B cell (primary cell): ENCODE results near the gene FASTK. TPM values are rescaled to one million over a fixed set of nuclear protein-coding genes. Genes with fewer than 3 reads are reported as not detected.

Experiments
- ATAC-seq: fragments of 200-7000 bp; cut with Tn5 transposase; one replicate; pipeline ENCODE4 v1.10.0; 2021; ENCODE audit warnings: low read depth, mild to moderate bottlenecking, moderate number of reproducible peaks, moderate library complexity
- CTCF ChIA-PET: fragments of 350-600 bp; sonication (Branson Sonifier 250); formaldehyde crosslinking; loops from one replicate; lab custom pipeline; 2021; ENCODE audit warnings: antibody characterized with exemption, inconsistent platforms; lab: Charles Lee
- POLR2A ChIA-PET: fragments of 350-600 bp; sonication (Branson Sonifier 250); formaldehyde crosslinking; loops from one replicate; lab custom pipeline; 2021; ENCODE audit warnings: antibody characterized with exemption; lab: Charles Lee
- DNase-seq: peaks from one replicate; pipeline ENCODE4 v3.0.0; 2013
- H2AFZ ChIP-seq: 2 replicates; pipeline ENCODE4 v1.6.1; 2012; ENCODE audit warnings: mild to moderate bottlenecking, low read depth, low read length; ENCODE audit not compliant: insufficient read depth, poor library complexity, severe bottlenecking
- H3K27ac ChIP-seq, 2 donors: 1 replicate in 1 of 2; 2 replicates in 1 of 2; pipeline ENCODE4 v1.5.1; 2012 to 2013; ENCODE audit warnings: low read length in 2 of 2, mild to moderate bottlenecking in 2 of 2, moderate library complexity in 1 of 2
- H3K27me3 ChIP-seq, 4 experiments: fragments of 200-600 bp in 1 of 4; sonication (generic) in 1 of 4; replicated peaks in 1 of 4; 1 replicate in 2 of 4; 2 replicates in 2 of 4; pipeline versions ENCODE4 v1.6.1 to v1.7.0; 2013 to 2016; ENCODE audit warnings: low read length in 3 of 4, mild to moderate bottlenecking in 2 of 4, mixed read lengths in 1 of 4, moderate library complexity in 1 of 4; ENCODE audit not compliant: insufficient read depth in 4 of 4, control insufficient read depth in 3 of 4; ENCODE audit errors: control extremely low read depth in 1 of 4
- H3K36me3 ChIP-seq, 2 experiments: replicated peaks in 1 of 2; 1 replicate in 1 of 2; 2 replicates in 1 of 2; pipeline versions ENCODE4 v1.6.1 to v1.7.1; 2013; ENCODE audit warnings: low read length in 1 of 2; ENCODE audit not compliant: insufficient read depth in 2 of 2, control insufficient read depth in 1 of 2; ENCODE audit errors: control extremely low read depth in 1 of 2, extremely low read depth in 1 of 2
- H3K4me1 ChIP-seq, 2 donors: fragments of 200-600 bp in 1 of 2; sonication (generic) in 1 of 2; 1 replicate in 1 of 2; 2 replicates in 1 of 2; pipeline versions ENCODE4 v1.5.1 to v1.6.1; 2013 to 2017; ENCODE audit warnings: low read length in 2 of 2; ENCODE audit not compliant: control insufficient read depth in 2 of 2, insufficient read depth in 2 of 2
- H3K4me2 ChIP-seq: replicated peaks from 2 replicates; pipeline ENCODE3; 2012; ENCODE audit warnings: mild to moderate bottlenecking, low read depth, low read length; ENCODE audit not compliant: poor library complexity, severe bottlenecking
- H3K4me3 ChIP-seq, 5 experiments: fragments of 200-600 bp in 1 of 5; sonication (generic) in 1 of 5; 1 replicate in 3 of 5; 2 replicates in 2 of 5; pipeline versions ENCODE4 v1.5.1 to v1.7.0; 2011 to 2016; ENCODE audit warnings: low read length in 4 of 5, mild to moderate bottlenecking in 4 of 5, low read depth in 2 of 5, control low read depth in 1 of 5, moderate library complexity in 1 of 5; ENCODE audit not compliant: insufficient read depth in 1 of 5; ENCODE audit errors: control extremely low read depth in 1 of 5, extremely low read depth in 1 of 5
- H3K79me2 ChIP-seq: fragments of 200-600 bp; sonication (generic); one replicate; pipeline ENCODE4 v1.6.0; 2016; ENCODE audit warnings: low read length; ENCODE audit not compliant: control insufficient read depth, insufficient read depth
- H3K9ac ChIP-seq: fragments of 200-600 bp; sonication (generic); 2 replicates; pipeline ENCODE4 v1.6.1; 2017; ENCODE audit warnings: mild to moderate bottlenecking, low read length, moderate library complexity
- H3K9me3 ChIP-seq, 3 donors: one replicate each; pipeline versions ENCODE4 v1.6.1 to v1.7.1; 2013; ENCODE audit warnings: low read length in 2 of 3; ENCODE audit not compliant: control insufficient read depth in 2 of 3, insufficient read depth in 1 of 3; ENCODE audit errors: control extremely low read depth in 1 of 3
- H4K20me1 ChIP-seq: 2 replicates; pipeline ENCODE4 v1.6.0; 2012; ENCODE audit warnings: mild to moderate bottlenecking, low read length; ENCODE audit not compliant: insufficient read depth, control insufficient read depth, poor library complexity, severe bottlenecking
- H3K27ac Mint-ChIP-seq: one replicate; pipeline ENCODE4 v1.8.0; 2021; ENCODE audit warnings: mixed read lengths
- H3K27me3 Mint-ChIP-seq: one replicate; pipeline ENCODE4 v1.8.0; 2021; ENCODE audit warnings: mixed read lengths
- H3K4me1 Mint-ChIP-seq: one replicate; pipeline ENCODE4 v1.8.0; 2021; ENCODE audit warnings: mixed read lengths
- H3K4me3 Mint-ChIP-seq: one replicate; pipeline ENCODE4 v1.8.0; 2021; ENCODE audit warnings: mixed read lengths
- H3K9me3 Mint-ChIP-seq: one replicate; pipeline ENCODE4 v1.8.0; 2022; ENCODE audit warnings: mixed read lengths; ENCODE audit not compliant: insufficient read depth
- CTCF ChIP-seq: fragments of 200-600 bp; IDR thresholded peaks from one replicate; pipeline ENCODE4 v1.8.0; 2022; ENCODE audit warnings: antibody characterized with exemption, mild to moderate bottlenecking
- EZH2 ChIP-seq: IDR thresholded peaks from 2 replicates; pipeline ENCODE4 v1.6.1; 2012; ENCODE audit warnings: borderline replicate concordance, low read depth, mild to moderate bottlenecking, moderate library complexity, low read length; ENCODE audit not compliant: insufficient read depth, poor library complexity, severe bottlenecking
- WGBS: methylation state at CpG from one replicate; pipeline ENCODE4 v1.1.5; 2013; ENCODE audit warnings: missing lambda C conversion rate; ENCODE audit not compliant: insufficient coverage; 5-methylcytosine and 5-hydroxymethylcytosine counted together
- intact Hi-C: fragments of 100-400 bp; cut with micrococcal nuclease; formaldehyde crosslinking; loops from one replicate; pipeline ENCODE4 v1.10.0; 2022
- polyA plus RNA-seq: library from polyadenylated mRNA; depleted of rRNA; stranded (reverse); fragments of >200 nt; gene quantifications from 2 replicates; pipeline ENCODE4 v1.2.3, GENCODE V29; 2012
- total RNA-seq, 2 donors: library from RNA; stranded (reverse); fragments of 120-200 nt in 1 of 2; gene quantifications; 1 replicate in 1 of 2; 2 replicates in 1 of 2; pipeline versions ENCODE4 v1.2.3 to v1.2.4, GENCODE V29; 2013 to 2022

Gene FASTK
- total and polyA plus RNA-seq, 2 donors (not counting 1 experiment from before 2014, with no cell fraction given): 120 to 258 TPM

DNA sequence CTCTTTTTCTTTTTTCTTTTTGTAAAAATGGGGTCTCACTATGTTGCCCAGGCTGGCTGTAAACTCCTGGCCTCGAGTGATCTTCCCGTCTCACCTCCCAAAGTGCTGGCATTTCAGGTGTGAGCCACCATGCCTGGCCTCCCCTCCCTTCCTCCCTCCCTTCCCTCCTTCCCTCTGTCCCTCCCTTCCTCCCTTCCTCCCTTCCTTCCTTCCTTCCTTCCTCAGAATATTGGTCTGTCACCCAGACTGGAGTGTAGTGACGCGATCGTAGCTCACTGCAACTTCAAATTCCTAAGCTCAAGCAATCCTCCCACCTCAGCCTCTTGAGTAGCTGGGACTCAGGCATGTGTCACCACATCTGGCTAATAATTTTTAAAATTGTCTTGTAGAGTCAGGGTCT lies 14.1 kb upstream of the FASTK start:
- 100% methylated on average over 1 of the region's 5 CpGs for WGBS
- no peak for ATAC-seq
- Histone ChIP-seq H4K20me1 (no peaks in the 10 kb centered on the region), H3K79me2 (no peaks in the 10 kb centered on the region), H2AFZ (no peak overlapping the region), H3K4me3 (no peak overlapping the region), H3K9me3 (no peaks in the 10 kb centered on the region), H3K27me3 (peaks cover 0 to 6% (median 1%) of the 10 kb centered on the region in 4 experiments), H3K4me2 (no peak overlapping the region), H3K27ac (no peak overlapping the region), H3K4me1 (no peaks in the 10 kb centered on the region), H3K9ac (no peak overlapping the region), H3K36me3 (no peaks in the 10 kb centered on the region)
- H3K4me3 Mint-ChIP-seq: no peak overlapping the region
- peaks cover 9% of the 10 kb centered on the region for H3K27me3 Mint-ChIP-seq
- POLR2A ChIA-PET: no interaction called here
- intact Hi-C loops: no loop called here
- no peaks in the 10 kb centered on the region for H3K4me1 Mint-ChIP-seq
- H3K9me3 Mint-ChIP-seq: no peaks in the 10 kb centered on the region
- TF ChIP-seq EZH2: no peak
- no peak for TF ChIP-seq CTCF
- H3K27ac Mint-ChIP-seq: no peak overlapping the region
- CTCF ChIA-PET: no interaction called here
- DNase-seq: no peak

DNA sequence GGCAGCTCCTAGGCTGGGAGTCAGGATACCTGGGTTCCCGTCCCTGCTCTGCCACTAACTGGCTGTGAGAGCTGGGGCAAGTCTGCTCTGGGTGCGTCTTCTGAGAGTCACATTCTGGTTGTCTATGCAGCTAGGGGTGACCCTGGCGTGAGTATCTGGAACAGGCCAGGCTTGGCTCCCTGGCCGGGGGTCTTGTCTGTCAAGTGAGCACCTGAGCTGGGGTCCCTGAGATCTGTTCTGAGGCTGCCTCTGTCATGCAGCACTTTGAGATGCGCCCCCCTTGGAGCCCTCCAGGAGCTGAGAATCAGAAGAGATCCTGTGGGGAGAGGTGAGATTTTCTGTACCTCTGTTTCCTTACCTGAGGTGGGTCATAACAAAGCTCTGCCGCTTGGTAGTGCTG lies 13.1 kb upstream of the FASTK start:
- Histone ChIP-seq H3K4me2 (no peak overlapping the region), H3K9me3 (no peaks in the 10 kb centered on the region), H3K4me1 (peaks cover 5 to 6% of the 10 kb centered on the region in 2 donors), H3K9ac (no peak overlapping the region), H3K27ac (no peak overlapping the region), H3K36me3 (no peaks in the 10 kb centered on the region), H4K20me1 (no peaks in the 10 kb centered on the region), H3K79me2 (no peaks in the 10 kb centered on the region), H3K4me3 (no peak overlapping the region), H3K27me3 (peaks cover 0 to 16% (median 1%) of the 10 kb centered on the region in 4 experiments), H2AFZ (no peak overlapping the region)
- DNase-seq (no peak), ATAC-seq (no peak)
- Mint-ChIP-seq H3K4me3 (no peak overlapping the region), H3K27ac (no peak overlapping the region), H3K4me1 (peaks cover 5% of the 10 kb centered on the region), H3K9me3 (no peaks in the 10 kb centered on the region), H3K27me3 (peaks cover 17% of the 10 kb centered on the region)
- TF ChIP-seq EZH2: no peak
- TF ChIP-seq CTCF: no peak
- CTCF ChIA-PET: interaction anchor here (1.0 kb wide), 2 partner anchors 17 to 30 kb away, joined by 3 read pairs; no protein-coding TSS in a partner anchor
- POLR2A ChIA-PET: no interaction called here
- 92% methylated on average over 6 of the region's 6 CpGs for WGBS
- intact Hi-C loops: no loop called here
